Measurements from ENCODE around the gene SNAP47. TPM values are rescaled to one million over a fixed set of nuclear protein-coding genes. Genes with fewer than 3 reads are reported as not detected.

SNAP47 gene
- total RNA-seq, 1 donor from 2014 or later: 44.9 TPM

DNA sequence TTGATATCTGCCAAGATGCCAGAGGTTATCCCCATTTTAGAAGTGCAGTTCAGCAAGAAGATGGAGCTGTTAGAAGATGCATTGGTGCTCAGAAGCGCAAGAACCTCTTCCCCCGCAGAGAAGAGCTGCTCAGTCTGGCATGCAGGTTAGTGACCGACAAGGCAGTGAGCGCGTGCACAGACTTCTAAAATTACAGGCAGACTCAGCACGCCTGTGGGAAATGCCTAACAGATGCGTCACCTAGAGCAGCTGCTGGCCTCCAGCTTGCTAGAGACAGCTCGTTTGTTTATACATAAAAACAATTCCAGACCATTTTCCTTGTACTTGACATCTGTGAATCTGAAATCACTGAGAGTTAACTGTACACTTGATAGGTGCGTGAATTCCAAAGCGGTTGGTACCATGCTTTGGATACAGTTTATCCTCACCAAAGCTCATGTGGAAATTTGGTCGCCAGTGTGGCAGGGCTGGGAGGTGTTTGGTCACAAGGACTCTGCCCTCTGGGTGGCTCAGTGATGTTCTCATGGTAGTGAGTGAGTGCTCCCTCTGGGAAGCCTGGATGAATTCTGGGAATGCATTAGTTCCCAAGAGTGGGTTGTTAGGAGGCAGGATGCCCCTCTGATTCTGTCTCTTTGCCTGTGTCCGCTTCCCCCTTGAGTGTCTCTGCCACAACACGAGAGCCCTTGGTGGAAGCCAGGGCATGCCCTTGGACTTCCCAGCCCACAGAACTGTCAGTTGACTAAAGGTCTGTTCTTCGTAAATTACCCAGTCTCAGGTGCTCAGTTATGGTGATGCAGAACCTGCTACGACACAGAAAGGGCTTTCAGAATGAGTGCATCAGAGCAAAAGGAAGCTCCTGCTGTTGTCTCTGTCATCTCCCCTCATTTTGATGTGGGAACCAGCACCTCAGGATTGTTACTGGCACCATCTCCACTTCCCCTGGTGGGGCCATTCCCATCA lies 24.4 kb downstream of the SNAP47 start:
- peak overlapping the region in 2 of 3 donors; percentile 60 to 78 for H3K9ac ChIP-seq (ENCODE audit: low read depth in 1 of 3, low read length in 3 of 3)
- H3K4me3 ChIP-seq (ENCODE audit: low read length in 3 of 3): peak overlapping the region; percentile 27 to 59 (median 52)
- H3K36me3 ChIP-seq (ENCODE audit: control insufficient read depth in 3 of 3, insufficient read depth in 3 of 3, low read length in 3 of 3): peaks cover 0 to 18% (median 14%) of the 10 kb centered on the region in 3 donors
- peak overlapping the region; percentile 97 for H3K27ac ChIP-seq (ENCODE audit: low read depth, low read length)
- no peaks in the 10 kb centered on the region for H3K27me3 ChIP-seq (ENCODE audit: control insufficient read depth in 3 of 3, insufficient read depth in 3 of 3, low read length in 3 of 3)
- no peaks in the 10 kb centered on the region for H3K9me3 ChIP-seq (ENCODE audit: control insufficient read depth in 3 of 3, low read length in 3 of 3)
- peaks cover 68 to 96% (median 79%) of the 10 kb centered on the region in 3 donors for H3K4me1 ChIP-seq (ENCODE audit: control insufficient read depth in 3 of 3, insufficient read depth in 3 of 3, low read length in 3 of 3)

DNA sequence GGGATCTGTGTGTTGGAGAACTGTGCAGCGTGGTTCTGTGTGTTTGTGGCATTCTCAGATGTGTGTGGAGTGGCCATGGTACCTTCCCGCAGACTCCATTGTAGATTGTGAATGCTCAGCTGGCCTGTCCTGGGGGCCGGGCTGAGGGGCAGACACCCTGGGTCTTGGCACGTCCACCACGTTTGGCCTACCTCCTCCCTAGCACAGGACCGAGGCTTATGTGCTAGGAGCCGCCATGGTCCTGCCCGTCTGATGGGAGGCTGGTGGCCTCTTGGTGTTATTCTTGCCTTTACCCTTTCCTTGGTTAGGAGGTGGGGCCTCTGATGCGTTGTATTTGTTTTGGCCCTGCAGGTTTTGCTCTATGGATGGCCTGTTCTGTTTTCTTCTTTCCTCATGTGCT lies 25.1 kb downstream of the SNAP47 start:
- Histone ChIP-seq H3K4me3 (ENCODE audit: low read length in 3 of 3) (no peak overlapping the region), H3K9ac (ENCODE audit: low read depth in 1 of 3, low read length in 3 of 3) (peak overlapping the region in 1 of 3 donors; percentile 78), H3K27ac (ENCODE audit: low read depth, low read length) (peak overlapping the region; percentile 97), H3K9me3 (ENCODE audit: control insufficient read depth in 3 of 3, low read length in 3 of 3) (no peaks in the 10 kb centered on the region), H3K27me3 (ENCODE audit: control insufficient read depth in 3 of 3, insufficient read depth in 3 of 3, low read length in 3 of 3) (no peaks in the 10 kb centered on the region), H3K36me3 (ENCODE audit: control insufficient read depth in 3 of 3, insufficient read depth in 3 of 3, low read length in 3 of 3) (peaks cover 0 to 18% (median 15%) of the 10 kb centered on the region in 3 donors), H3K4me1 (ENCODE audit: control insufficient read depth in 3 of 3, insufficient read depth in 3 of 3, low read length in 3 of 3) (peaks cover 61 to 88% (median 73%) of the 10 kb centered on the region in 3 donors)

DNA sequence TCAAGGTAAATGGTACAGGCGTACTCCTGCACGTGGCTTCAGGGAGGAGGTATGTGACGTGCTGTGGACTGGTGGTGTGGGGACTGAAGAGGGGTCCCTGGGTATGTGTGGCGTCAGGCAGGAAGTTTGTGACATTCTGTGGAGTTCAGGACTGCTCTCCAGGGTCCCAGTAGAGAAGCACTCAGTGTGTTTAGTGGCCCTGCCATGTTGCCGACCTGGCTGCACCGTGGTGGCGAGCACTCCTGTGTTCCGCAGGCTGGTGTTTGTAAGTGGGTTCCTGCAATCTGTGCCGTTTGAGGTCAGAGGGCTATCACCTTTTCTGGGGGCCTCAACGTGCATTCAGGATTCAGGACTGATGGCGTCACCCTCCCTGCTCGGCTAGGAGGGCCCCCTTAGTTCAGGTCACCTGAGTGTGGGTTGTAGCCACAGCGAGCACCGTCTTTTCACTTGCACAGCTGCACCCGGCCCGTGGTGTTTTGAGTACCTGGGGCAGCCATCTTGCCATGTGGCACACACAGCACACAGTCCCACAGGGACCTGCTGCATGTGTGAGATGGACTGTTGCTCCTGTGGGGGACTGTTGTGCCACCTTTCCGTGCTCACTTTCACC lies 26.5 kb downstream of the SNAP47 start:
- Histone ChIP-seq H3K4me1 (ENCODE audit: control insufficient read depth in 3 of 3, insufficient read depth in 3 of 3, low read length in 3 of 3) (peaks cover 48 to 75% (median 59%) of the 10 kb centered on the region in 3 donors), H3K27me3 (ENCODE audit: control insufficient read depth in 3 of 3, insufficient read depth in 3 of 3, low read length in 3 of 3) (no peaks in the 10 kb centered on the region), H3K9me3 (ENCODE audit: control insufficient read depth in 3 of 3, low read length in 3 of 3) (no peaks in the 10 kb centered on the region), H3K36me3 (ENCODE audit: control insufficient read depth in 3 of 3, insufficient read depth in 3 of 3, low read length in 3 of 3) (peaks cover under 1 to 21% (median 14%) of the 10 kb centered on the region in 3 donors), H3K4me3 (ENCODE audit: low read length in 3 of 3) (no peak overlapping the region), H3K9ac (ENCODE audit: low read depth in 1 of 3, low read length in 3 of 3) (peak overlapping the region in 1 of 3 donors; percentile 71), H3K27ac (ENCODE audit: low read depth, low read length) (peak overlapping the region; percentile 97)

- Histone ChIP-seq H3K9me3 (ENCODE audit: control insufficient read depth in 3 of 3, low read length in 3 of 3) (no peaks in the 10 kb centered on the region), H3K4me1 (ENCODE audit: control insufficient read depth in 3 of 3, insufficient read depth in 3 of 3, low read length in 3 of 3) (peaks cover 48 to 76% (median 60%) of the 10 kb centered on the region in 3 donors), H3K4me3 (ENCODE audit: low read length in 3 of 3) (peak overlapping the region in 2 of 3 donors; percentile 25 to 56), H3K9ac (ENCODE audit: low read depth in 1 of 3, low read length in 3 of 3) (peak overlapping the region in 2 of 3 donors; percentile 12 to 71), H3K27ac (ENCODE audit: low read depth, low read length) (peak overlapping the region; percentile 97), H3K27me3 (ENCODE audit: control insufficient read depth in 3 of 3, insufficient read depth in 3 of 3, low read length in 3 of 3) (no peaks in the 10 kb centered on the region), H3K36me3 (ENCODE audit: control insufficient read depth in 3 of 3, insufficient read depth in 3 of 3, low read length in 3 of 3) (peaks cover 7 to 28% (median 19%) of the 10 kb centered on the region in 3 donors)
Observed at GRCh38 chr1:227762231-227762911, 27.1 kb downstream of the SNAP47 start.

- no peak overlapping the region for H3K27ac ChIP-seq (ENCODE audit: low read depth, low read length)
- H3K4me3 ChIP-seq (ENCODE audit: low read length in 3 of 3): no peak overlapping the region
- peaks cover 17 to 37% (median 26%) of the 10 kb centered on the region in 3 donors for H3K36me3 ChIP-seq (ENCODE audit: control insufficient read depth in 3 of 3, insufficient read depth in 3 of 3, low read length in 3 of 3)
- no peaks in the 10 kb centered on the region for H3K27me3 ChIP-seq (ENCODE audit: control insufficient read depth in 3 of 3, insufficient read depth in 3 of 3, low read length in 3 of 3)
- H3K9ac ChIP-seq (ENCODE audit: low read depth in 1 of 3, low read length in 3 of 3): peak overlapping the region in 1 of 3 donors; percentile 40
- H3K9me3 ChIP-seq (ENCODE audit: control insufficient read depth in 3 of 3, low read length in 3 of 3): no peaks in the 10 kb centered on the region
- H3K4me1 ChIP-seq (ENCODE audit: control insufficient read depth in 3 of 3, insufficient read depth in 3 of 3, low read length in 3 of 3): peaks cover 38 to 68% (median 50%) of the 10 kb centered on the region in 3 donors
Observed at GRCh38 chr1:227763246-227764018, 28.2 kb downstream of the SNAP47 start.

DNA sequence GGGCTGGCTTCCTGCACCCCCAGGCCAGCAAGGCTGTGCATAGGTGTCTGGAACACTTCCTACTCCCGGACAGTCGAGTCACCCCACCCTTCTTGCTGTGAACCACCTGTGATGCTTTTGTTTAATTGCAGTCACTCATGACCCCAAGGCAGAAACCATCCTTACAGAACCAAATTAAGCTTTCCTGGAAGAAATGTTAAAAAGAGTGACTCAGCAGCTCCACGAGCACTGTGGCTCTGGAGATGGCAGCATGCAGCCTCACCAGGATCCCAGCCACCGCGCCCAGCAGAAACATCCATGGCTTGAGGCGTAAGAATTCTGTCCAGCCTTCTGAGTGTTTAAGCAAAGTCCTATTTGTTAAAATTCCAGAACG lies 28.8 kb downstream of the SNAP47 start:
- Histone ChIP-seq H3K36me3 (ENCODE audit: control insufficient read depth in 3 of 3, insufficient read depth in 3 of 3, low read length in 3 of 3) (peaks cover 23 to 42% (median 32%) of the 10 kb centered on the region in 3 donors), H3K27ac (ENCODE audit: low read depth, low read length) (no peak overlapping the region), H3K4me1 (ENCODE audit: control insufficient read depth in 3 of 3, insufficient read depth in 3 of 3, low read length in 3 of 3) (peaks cover 33 to 62% (median 44%) of the 10 kb centered on the region in 3 donors), H3K4me3 (ENCODE audit: low read length in 3 of 3) (no peak overlapping the region), H3K9me3 (ENCODE audit: control insufficient read depth in 3 of 3, low read length in 3 of 3) (no peaks in the 10 kb centered on the region), H3K9ac (ENCODE audit: low read depth in 1 of 3, low read length in 3 of 3) (peak overlapping the region in 1 of 3 donors; percentile 9), H3K27me3 (ENCODE audit: control insufficient read depth in 3 of 3, insufficient read depth in 3 of 3, low read length in 3 of 3) (no peaks in the 10 kb centered on the region)

DNA sequence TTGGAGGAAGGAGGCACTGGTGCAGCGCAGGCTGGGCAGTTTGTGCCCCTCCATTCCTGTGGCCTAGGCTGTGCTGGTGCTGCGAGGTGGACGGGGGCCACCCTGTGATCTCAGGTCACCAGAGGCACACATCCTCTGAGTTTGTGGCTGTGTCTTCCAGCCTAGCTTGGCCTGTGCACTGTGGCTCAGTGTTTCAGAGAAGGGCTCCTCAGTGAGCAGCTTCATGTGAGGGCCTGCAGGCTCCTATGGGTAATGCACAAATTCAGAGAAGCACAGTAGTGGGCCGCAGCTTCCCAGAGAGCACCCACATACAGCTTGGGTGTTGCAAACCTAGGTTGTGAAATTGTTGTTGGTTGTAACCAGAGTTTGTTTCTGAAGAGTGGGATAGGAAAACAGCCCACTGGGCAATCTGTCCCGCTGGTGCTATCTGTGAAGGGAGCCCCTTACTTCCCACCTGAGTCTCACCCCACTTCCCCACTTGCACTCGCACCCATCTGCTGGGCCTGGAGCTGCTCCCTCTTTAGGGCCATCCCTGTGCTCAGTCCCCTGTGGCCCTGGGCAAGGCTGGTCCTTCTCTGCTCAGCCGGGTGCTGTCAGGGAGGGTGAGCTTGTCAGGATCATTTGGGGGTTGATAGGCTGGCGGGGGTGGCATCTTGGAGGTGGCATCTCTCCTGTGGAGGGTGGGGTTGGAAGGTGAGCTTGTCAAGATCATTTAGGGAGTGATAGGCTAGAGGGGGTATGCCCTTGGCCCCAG lies 30.2 kb downstream of the SNAP47 start:
- H3K4me1 ChIP-seq (ENCODE audit: control insufficient read depth in 3 of 3, insufficient read depth in 3 of 3, low read length in 3 of 3): peaks cover 19 to 49% (median 31%) of the 10 kb centered on the region in 3 donors
- H3K36me3 ChIP-seq (ENCODE audit: control insufficient read depth in 3 of 3, insufficient read depth in 3 of 3, low read length in 3 of 3): peaks cover 34 to 46% (median 44%) of the 10 kb centered on the region in 3 donors
- H3K4me3 ChIP-seq (ENCODE audit: low read length in 3 of 3): no peak overlapping the region
- H3K9ac ChIP-seq (ENCODE audit: low read depth in 1 of 3, low read length in 3 of 3): no peak overlapping the region
- H3K27ac ChIP-seq (ENCODE audit: low read depth, low read length): no peak overlapping the region
- no peaks in the 10 kb centered on the region for H3K9me3 ChIP-seq (ENCODE audit: control insufficient read depth in 3 of 3, low read length in 3 of 3)
- no peaks in the 10 kb centered on the region for H3K27me3 ChIP-seq (ENCODE audit: control insufficient read depth in 3 of 3, insufficient read depth in 3 of 3, low read length in 3 of 3)

DNA sequence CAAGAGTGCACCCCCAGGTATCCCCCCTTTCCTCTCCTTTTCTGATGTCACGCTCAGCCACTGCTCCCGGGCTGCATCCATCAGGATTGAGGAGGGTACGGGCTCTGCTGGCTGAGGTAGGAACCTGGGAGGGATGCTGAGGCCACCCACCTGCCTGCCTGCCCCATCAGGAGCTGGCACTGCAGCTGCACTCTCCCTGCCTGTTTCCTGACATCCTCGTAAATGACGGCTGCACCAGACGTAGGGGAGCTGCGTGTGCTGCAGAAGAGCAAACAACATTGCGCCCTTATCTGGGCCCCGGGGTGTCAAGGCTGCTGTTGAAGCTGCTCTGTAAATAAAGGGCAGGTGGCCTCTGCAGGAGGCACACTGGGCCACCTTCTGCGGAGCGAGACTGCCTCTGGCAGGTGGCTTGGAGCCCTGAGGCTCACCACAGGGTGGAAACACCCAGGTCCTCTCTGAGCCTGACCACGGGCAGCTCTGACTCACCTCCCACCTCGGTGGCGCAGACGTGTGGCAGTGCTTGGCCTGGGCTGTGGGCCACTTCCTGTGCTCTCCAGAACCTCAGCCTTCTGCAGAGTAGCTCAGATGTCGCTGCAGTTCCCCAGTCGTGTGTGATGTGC lies 30.9 kb downstream of the SNAP47 start:
- Histone ChIP-seq H3K9ac (ENCODE audit: low read depth in 1 of 3, low read length in 3 of 3) (no peak overlapping the region), H3K27ac (ENCODE audit: low read depth, low read length) (no peak overlapping the region), H3K4me3 (ENCODE audit: low read length in 3 of 3) (no peak overlapping the region), H3K36me3 (ENCODE audit: control insufficient read depth in 3 of 3, insufficient read depth in 3 of 3, low read length in 3 of 3) (peaks cover 39 to 50% (median 48%) of the 10 kb centered on the region in 3 donors), H3K9me3 (ENCODE audit: control insufficient read depth in 3 of 3, low read length in 3 of 3) (no peaks in the 10 kb centered on the region), H3K4me1 (ENCODE audit: control insufficient read depth in 3 of 3, insufficient read depth in 3 of 3, low read length in 3 of 3) (peaks cover 15 to 42% (median 29%) of the 10 kb centered on the region in 3 donors), H3K27me3 (ENCODE audit: control insufficient read depth in 3 of 3, insufficient read depth in 3 of 3, low read length in 3 of 3) (no peaks in the 10 kb centered on the region)
